Upper lobe of left lung (tissue), 6 donors: Measurements from ENCODE around the gene UGT1A9. TPM values are rescaled to one million over a fixed set of nuclear protein-coding genes. Genes with fewer than 3 reads are reported as not detected.

Experiments used
- ATAC-seq, 2 donors: fragments of 200-7000 bp; cut with Tn5 transposase; one replicate each; pipeline ENCODE4 v1.9.1; 2022; ENCODE audit warnings: mild to moderate bottlenecking in 2 of 2, moderate library complexity in 2 of 2; ENCODE audit not compliant: low FRiP score in 2 of 2
- DNase-seq, 2 donors: peaks; one replicate each; pipeline ENCODE4 v3.0.0-alpha.2; 2019 to 2020
- H3K27ac ChIP-seq, 4 donors: fragments of 200-600 bp; sonication (generic); one replicate each; pipeline ENCODE4 v1.5.1; 2016 to 2019
- H3K27me3 ChIP-seq, 4 donors: fragments of 200-600 bp; sonication (generic); one replicate each; pipeline ENCODE4 v1.5.1; 2017 to 2019
- H3K36me3 ChIP-seq, 4 donors: fragments of 200-600 bp; sonication (generic); one replicate each; pipeline ENCODE4 v1.5.1; 2016 to 2019
- H3K4me1 ChIP-seq, 4 donors: fragments of 200-600 bp; sonication (generic); one replicate each; pipeline ENCODE4 v1.5.1; 2018 to 2019
- H3K4me3 ChIP-seq, 4 donors: fragments of 200-600 bp; sonication (generic); one replicate each; pipeline ENCODE4 v1.5.1; 2017 to 2019; ENCODE audit warnings: mild to moderate bottlenecking in 2 of 4, moderate library complexity in 1 of 4
- H3K9me3 ChIP-seq, 4 donors: fragments of 200-600 bp; sonication (generic); one replicate each; pipeline ENCODE4 v1.5.1; 2018 to 2019
- CTCF ChIP-seq, 6 experiments: fragments of 450-650 bp in 4 of 6; fragments of 200-600 bp in 2 of 6; sonication (generic) in 2 of 6; IDR thresholded peaks; one replicate each; pipeline ENCODE4 v1.5.1; 2016 to 2019; ENCODE audit warnings: antibody characterized with exemption in 6 of 6
- EP300 ChIP-seq, 4 donors: sonication (generic); formaldehyde crosslinking; IDR thresholded peaks; one replicate each; pipeline ENCODE4 v1.5.1; 2017; ENCODE audit warnings: antibody characterized with exemption in 4 of 4, control low read depth in 2 of 4
- POLR2A ChIP-seq, 4 donors: fragments of 450-650 bp; IDR thresholded peaks; one replicate each; pipeline ENCODE4 v1.5.1; 2016 to 2017; ENCODE audit warnings: antibody characterized with exemption in 4 of 4, mild to moderate bottlenecking in 2 of 4
- POLR2AphosphoS5 ChIP-seq, 2 donors: sonication (generic); formaldehyde crosslinking; IDR thresholded peaks; one replicate each; pipeline ENCODE4 v1.5.1; 2017; ENCODE audit warnings: antibody characterized with exemption in 2 of 2
- WGBS, 2 donors: methylation state at CpG; one replicate each; pipeline ENCODE4 v1.1.5; 2017 to 2018; 5-methylcytosine and 5-hydroxymethylcytosine counted together
- total RNA-seq, 6 donors: library from RNA; depleted of rRNA in 4 of 6; stranded (reverse); fragments of >200 nt in 4 of 6; gene quantifications; one replicate each; pipeline versions ENCODE4 v1.1.0 to v1.2.1, GENCODE V29; 2016 to 2021
- donor health status: DM: no; HTN: no; CAD: no; lungs with moderate emphysema.
- donor health status: DM: no; HTN: yes; CAD: no; lungs with severe emphysema.

UGT1A9 gene
- total RNA-seq, 6 donors from 2014 or later = not detected

DNA sequence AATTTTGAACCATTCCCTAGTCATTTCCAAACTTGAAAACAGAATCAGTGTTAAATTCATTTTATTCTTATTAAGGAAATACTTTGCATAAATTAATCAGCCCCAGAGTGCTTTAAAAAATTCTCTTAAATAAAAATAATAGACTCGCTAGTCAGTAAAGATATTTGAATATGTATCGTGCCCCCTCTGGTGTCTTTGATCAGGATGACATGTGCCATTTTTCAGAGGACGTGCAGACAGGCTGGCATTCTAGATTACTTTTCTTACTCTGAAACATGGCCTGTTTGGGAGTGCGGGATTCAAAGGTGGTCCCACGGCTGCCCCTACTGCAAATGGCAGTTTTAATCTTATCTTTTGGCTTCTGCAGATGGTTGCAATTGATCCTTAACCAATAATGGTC is 100.9 kb downstream of the UGT1A9 start:
- Histone ChIP-seq H3K27ac (no peak overlapping the region), H3K27me3 (no peaks in the 10 kb centered on the region), H3K9me3 (no peaks in the 10 kb centered on the region), H3K36me3 (no peaks in the 10 kb centered on the region), H3K4me1 (no peaks in the 10 kb centered on the region), H3K4me3 (no peak overlapping the region)
- WGBS, 2 donors = 66 to 71% methylated on average over 5 of the region's 5 CpGs
- DNase-seq = no peak
- no peak for ATAC-seq
- TF ChIP-seq EP300 (IDR thresholded peaks at IDR 0.05) (no peak), POLR2AphosphoS5 (IDR thresholded peaks at IDR 0.05) (no peak), CTCF (IDR thresholded peaks at IDR 0.05) (no peak), POLR2A (IDR thresholded peaks at IDR 0.05) (no peak)

GRCh38 chr2:233773854-233774253 is 102.2 kb downstream of the UGT1A9 start:
- ATAC-seq = no peak
- TF ChIP-seq EP300 (IDR thresholded peaks at IDR 0.05) (no peak), POLR2AphosphoS5 (IDR thresholded peaks at IDR 0.05) (no peak), CTCF (IDR thresholded peaks at IDR 0.05) (no peak), POLR2A (IDR thresholded peaks at IDR 0.05) (no peak)
- 88 to 93% methylated on average over 5 of the region's 5 CpGs for WGBS, 2 donors

GRCh38 chr2:233775414-233775813 is 103.7 kb downstream of the UGT1A9 start:
- no peaks in the 10 kb centered on the region for H3K27me3 ChIP-seq
- TF ChIP-seq POLR2AphosphoS5 (IDR thresholded peaks at IDR 0.05) (no peak), POLR2A (IDR thresholded peaks at IDR 0.05) (no peak), CTCF (IDR thresholded peaks at IDR 0.05) (no peak), EP300 (IDR thresholded peaks at IDR 0.05) (no peak)
- DNase-seq = no peak
- no peaks in the 10 kb centered on the region for H3K36me3 ChIP-seq
- no peak for ATAC-seq
- no peak overlapping the region for H3K27ac ChIP-seq
- H3K9me3 ChIP-seq = no peaks in the 10 kb centered on the region
- no peaks in the 10 kb centered on the region for H3K4me1 ChIP-seq
- H3K4me3 ChIP-seq = no peak overlapping the region
- 92 to 95% methylated on average over 5 to 6 of the region's 6 CpGs for WGBS, 2 donors

More at GRCh38 chr2:233773854-233774253, 102.2 kb downstream of the UGT1A9 start:
- H3K27ac ChIP-seq = no peak overlapping the region
- no peaks in the 10 kb centered on the region for H3K27me3 ChIP-seq
- no peaks in the 10 kb centered on the region for H3K9me3 ChIP-seq
- H3K36me3 ChIP-seq = no peaks in the 10 kb centered on the region
- no peak overlapping the region for H3K4me3 ChIP-seq
- H3K4me1 ChIP-seq = no peaks in the 10 kb centered on the region
- DNase-seq = no peak

DNA sequence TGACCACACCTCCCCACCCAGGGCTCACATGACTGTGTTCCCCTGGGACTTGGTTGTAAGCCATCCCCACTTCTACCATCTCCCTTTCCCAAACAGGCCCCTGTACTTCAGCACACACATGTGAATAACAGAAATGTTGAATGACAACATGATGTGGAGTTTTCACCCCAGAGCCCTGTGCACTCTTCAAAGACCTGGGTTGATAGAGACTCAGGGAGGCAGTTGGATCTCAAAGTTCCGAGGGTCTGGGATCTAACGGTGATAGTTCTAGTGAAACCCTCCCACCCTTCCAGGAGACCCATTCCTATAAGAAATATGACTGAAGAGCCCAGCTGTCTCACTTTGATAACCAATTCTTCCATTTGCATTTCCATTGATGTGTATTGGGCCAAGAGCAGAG is 106.3 kb downstream of the UGT1A9 start, which contains the start of gene MROH2A:
Gene MROH2A (plus strand): TSS at position 301 of the 400 bp plus-strand sequence. CDS start 1,029 bp downstream, outside the sequence.
- Histone ChIP-seq H3K4me1 (no peaks in the 10 kb centered on the region), H3K4me3 (no peak within 1 kb of the TSS), H3K27me3 (no peaks in the 10 kb centered on the region), H3K27ac (no peak within 1 kb of the TSS), H3K36me3 (no peaks in the 10 kb centered on the region), H3K9me3 (no peaks in the 10 kb centered on the region)
- TF ChIP-seq CTCF (IDR thresholded peaks at IDR 0.05) (no peak), POLR2AphosphoS5 (IDR thresholded peaks at IDR 0.05) (no peak), POLR2A (IDR thresholded peaks at IDR 0.05) (no peak), EP300 (IDR thresholded peaks at IDR 0.05) (no peak)
- ATAC-seq (no peak), DNase-seq (no peak)
- 93 to 100% methylated on average over 2 of the region's 2 CpGs for WGBS, 2 donors

GRCh38 chr2:233779722-233780121 is 108.0 kb downstream of the UGT1A9 start:
- ATAC-seq = no peak
- H3K36me3 ChIP-seq = no peaks in the 10 kb centered on the region

More at GRCh38 chr2:233779722-233780121, 108.0 kb downstream of the UGT1A9 start:
- Histone ChIP-seq H3K9me3 (no peaks in the 10 kb centered on the region), H3K4me3 (no peak overlapping the region), H3K4me1 (no peaks in the 10 kb centered on the region), H3K27ac (no peak overlapping the region), H3K27me3 (no peaks in the 10 kb centered on the region)
- WGBS, 2 donors = 83 to 87% methylated on average over 3 to 4 of the region's 4 CpGs
- no peak for DNase-seq
- no peak for TF ChIP-seq EP300 (IDR thresholded peaks at IDR 0.05)
- TF ChIP-seq POLR2A (IDR thresholded peaks at IDR 0.05) = no peak
- no peak for TF ChIP-seq POLR2AphosphoS5 (IDR thresholded peaks at IDR 0.05)
- TF ChIP-seq CTCF (IDR thresholded peaks at IDR 0.05) = no peak
